Measurements from ENCODE around the gene LIN28A.

GRCh38 chr1:26384076-26384475 lies 26.5 kb upstream of the LIN28A start:
- TF ChIP-seq GATA2 (IDR thresholded peaks at IDR 0.05; ENCODE audit: low read depth, low read length) (no peak), GATA3 (IDR thresholded peaks at IDR 0.05; ENCODE audit: low read depth, low read length) (no peak)
